SK-N-SH (cell line): ENCODE measurements around the gene KCNS1.

Source experiments
- EP300 ChIP-seq, 2 experiments: IDR thresholded peaks; 2 replicates each; pipeline versions ENCODE4 v1.4.0 to v1.6.1; 2012; ENCODE audit warnings: borderline replicate concordance in 1 of 2, low read depth in 1 of 2, low read length in 1 of 2
- FOSL2 ChIP-seq: IDR thresholded peaks from 2 replicates; pipeline ENCODE4 v1.4.0; 2012; ENCODE audit warnings: low read depth, mild to moderate bottlenecking, moderate library complexity, borderline replicate concordance
- POLR2AphosphoS5 ChIP-seq: IDR thresholded peaks from 2 replicates; pipeline ENCODE4 v1.6.1; 2012; ENCODE audit warnings: low read depth, low read length
- RAD21 ChIP-seq: IDR thresholded peaks from 2 replicates; pipeline ENCODE4 v1.6.1; 2012; ENCODE audit warnings: mild to moderate bottlenecking, low read length
- TAF1 ChIP-seq: IDR thresholded peaks from 2 replicates; pipeline ENCODE4 v1.6.1; 2012; ENCODE audit warnings: low read depth, mild to moderate bottlenecking, low read length, moderate library complexity, borderline replicate concordance
- TF ChIP-seq, protein P1 (sequence below): fragments of 200-600 bp; sonication (generic); IDR thresholded peaks from 2 replicates; pipeline ENCODE4 v1.6.1; 2017; ENCODE audit warnings: antibody characterized with exemption, mild to moderate bottlenecking, moderate library complexity
- TF ChIP-seq, protein P2 (sequence below): fragments of 150-350 bp; IDR thresholded peaks from 2 replicates; pipeline ENCODE4 v1.6.1; 2017; ENCODE audit warnings: antibody characterized with exemption, low read length, low read depth, borderline replicate concordance
- TF ChIP-seq, protein P3 (sequence below): IDR thresholded peaks from 2 replicates; pipeline ENCODE4 v1.6.1; 2012; ENCODE audit warnings: mild to moderate bottlenecking, low read depth, low read length, moderate library complexity
- TF ChIP-seq, protein P4 (sequence below): IDR thresholded peaks from 2 replicates; pipeline ENCODE4 v1.4.0; 2012; ENCODE audit warnings: low read depth

DNA sequence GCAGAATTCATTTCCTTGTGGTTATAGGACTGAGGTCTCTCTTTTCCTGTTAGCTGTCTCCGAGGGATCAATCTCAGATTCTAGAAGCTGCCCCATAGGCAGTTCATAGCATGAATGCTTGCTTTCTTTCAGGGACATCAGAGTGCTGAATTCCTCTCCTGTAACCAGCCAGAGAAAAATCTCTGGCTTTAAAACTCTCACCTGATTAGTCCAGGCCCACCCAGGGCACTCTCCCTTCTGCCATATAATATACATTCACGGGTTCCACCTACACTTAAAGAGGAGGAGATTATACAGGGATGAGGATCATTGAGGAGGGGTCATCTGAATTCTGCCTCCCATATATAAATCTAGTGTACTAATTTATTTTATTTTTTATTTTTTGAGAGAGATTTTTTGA, 2.1 kb upstream of the KCNS1 start:
- TF ChIP-seq TAF1 (no peak), EP300 (IDR thresholded peaks at IDR 0.05; ENCODE audit: borderline replicate concordance in 1 of 2, low read depth in 1 of 2, low read length in 1 of 2) (no peak), FOSL2 (no peak), RAD21 (no peak), POLR2AphosphoS5 (no peak)
- TF ChIP-seq, protein P1, sequence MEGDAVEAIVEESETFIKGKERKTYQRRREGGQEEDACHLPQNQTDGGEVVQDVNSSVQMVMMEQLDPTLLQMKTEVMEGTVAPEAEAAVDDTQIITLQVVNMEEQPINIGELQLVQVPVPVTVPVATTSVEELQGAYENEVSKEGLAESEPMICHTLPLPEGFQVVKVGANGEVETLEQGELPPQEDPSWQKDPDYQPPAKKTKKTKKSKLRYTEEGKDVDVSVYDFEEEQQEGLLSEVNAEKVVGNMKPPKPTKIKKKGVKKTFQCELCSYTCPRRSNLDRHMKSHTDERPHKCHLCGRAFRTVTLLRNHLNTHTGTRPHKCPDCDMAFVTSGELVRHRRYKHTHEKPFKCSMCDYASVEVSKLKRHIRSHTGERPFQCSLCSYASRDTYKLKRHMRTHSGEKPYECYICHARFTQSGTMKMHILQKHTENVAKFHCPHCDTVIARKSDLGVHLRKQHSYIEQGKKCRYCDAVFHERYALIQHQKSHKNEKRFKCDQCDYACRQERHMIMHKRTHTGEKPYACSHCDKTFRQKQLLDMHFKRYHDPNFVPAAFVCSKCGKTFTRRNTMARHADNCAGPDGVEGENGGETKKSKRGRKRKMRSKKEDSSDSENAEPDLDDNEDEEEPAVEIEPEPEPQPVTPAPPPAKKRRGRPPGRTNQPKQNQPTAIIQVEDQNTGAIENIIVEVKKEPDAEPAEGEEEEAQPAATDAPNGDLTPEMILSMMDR, result no peak
- TF ChIP-seq, protein P2, sequence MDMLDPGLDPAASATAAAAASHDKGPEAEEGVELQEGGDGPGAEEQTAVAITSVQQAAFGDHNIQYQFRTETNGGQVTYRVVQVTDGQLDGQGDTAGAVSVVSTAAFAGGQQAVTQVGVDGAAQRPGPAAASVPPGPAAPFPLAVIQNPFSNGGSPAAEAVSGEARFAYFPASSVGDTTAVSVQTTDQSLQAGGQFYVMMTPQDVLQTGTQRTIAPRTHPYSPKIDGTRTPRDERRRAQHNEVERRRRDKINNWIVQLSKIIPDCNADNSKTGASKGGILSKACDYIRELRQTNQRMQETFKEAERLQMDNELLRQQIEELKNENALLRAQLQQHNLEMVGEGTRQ, result no peak
- TF ChIP-seq, protein P3, sequence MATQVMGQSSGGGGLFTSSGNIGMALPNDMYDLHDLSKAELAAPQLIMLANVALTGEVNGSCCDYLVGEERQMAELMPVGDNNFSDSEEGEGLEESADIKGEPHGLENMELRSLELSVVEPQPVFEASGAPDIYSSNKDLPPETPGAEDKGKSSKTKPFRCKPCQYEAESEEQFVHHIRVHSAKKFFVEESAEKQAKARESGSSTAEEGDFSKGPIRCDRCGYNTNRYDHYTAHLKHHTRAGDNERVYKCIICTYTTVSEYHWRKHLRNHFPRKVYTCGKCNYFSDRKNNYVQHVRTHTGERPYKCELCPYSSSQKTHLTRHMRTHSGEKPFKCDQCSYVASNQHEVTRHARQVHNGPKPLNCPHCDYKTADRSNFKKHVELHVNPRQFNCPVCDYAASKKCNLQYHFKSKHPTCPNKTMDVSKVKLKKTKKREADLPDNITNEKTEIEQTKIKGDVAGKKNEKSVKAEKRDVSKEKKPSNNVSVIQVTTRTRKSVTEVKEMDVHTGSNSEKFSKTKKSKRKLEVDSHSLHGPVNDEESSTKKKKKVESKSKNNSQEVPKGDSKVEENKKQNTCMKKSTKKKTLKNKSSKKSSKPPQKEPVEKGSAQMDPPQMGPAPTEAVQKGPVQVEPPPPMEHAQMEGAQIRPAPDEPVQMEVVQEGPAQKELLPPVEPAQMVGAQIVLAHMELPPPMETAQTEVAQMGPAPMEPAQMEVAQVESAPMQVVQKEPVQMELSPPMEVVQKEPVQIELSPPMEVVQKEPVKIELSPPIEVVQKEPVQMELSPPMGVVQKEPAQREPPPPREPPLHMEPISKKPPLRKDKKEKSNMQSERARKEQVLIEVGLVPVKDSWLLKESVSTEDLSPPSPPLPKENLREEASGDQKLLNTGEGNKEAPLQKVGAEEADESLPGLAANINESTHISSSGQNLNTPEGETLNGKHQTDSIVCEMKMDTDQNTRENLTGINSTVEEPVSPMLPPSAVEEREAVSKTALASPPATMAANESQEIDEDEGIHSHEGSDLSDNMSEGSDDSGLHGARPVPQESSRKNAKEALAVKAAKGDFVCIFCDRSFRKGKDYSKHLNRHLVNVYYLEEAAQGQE, result no peak
- TF ChIP-seq, protein P4, sequence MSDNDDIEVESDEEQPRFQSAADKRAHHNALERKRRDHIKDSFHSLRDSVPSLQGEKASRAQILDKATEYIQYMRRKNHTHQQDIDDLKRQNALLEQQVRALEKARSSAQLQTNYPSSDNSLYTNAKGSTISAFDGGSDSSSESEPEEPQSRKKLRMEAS, result no peak
